Stimulated activated naive B cell treated with anti-CD40 and anti-IgM and Interleukin-4, amounts not matched to agents 10 μg/mL and 1 μg/mL and 100 μg/mL, for 72 hours (primary cell): Measurements from ENCODE around the gene COL24A1.

ENCODE experiments used
- ATAC-seq, 2 donors: fragments of 150-1000 bp; cut with Tn5 transposase; replicated peaks; 2 replicates each; pipeline ENCODE4 v1.10.0; 2021; ENCODE audit warnings: moderate library complexity in 1 of 2
- DNase-seq: peaks from one replicate; pipeline ENCODE4 v3.0.0; 2021
- H3K27ac Mint-ChIP-seq: one replicate; pipeline ENCODE4 v1.8.0; 2022; ENCODE audit warnings: mild to moderate bottlenecking, mixed read lengths
- H3K27me3 Mint-ChIP-seq, 2 donors: one replicate each; pipeline ENCODE4 v1.8.0; 2022; ENCODE audit warnings: mixed read lengths in 2 of 2
- H3K36me3 Mint-ChIP-seq, 2 donors: one replicate each; pipeline ENCODE4 v1.8.0; 2022; ENCODE audit warnings: mixed read lengths in 2 of 2, mild to moderate bottlenecking in 1 of 2
- H3K4me1 Mint-ChIP-seq, 2 donors: one replicate each; pipeline ENCODE4 v1.8.0; 2022; ENCODE audit warnings: mixed read lengths in 2 of 2, mild to moderate bottlenecking in 1 of 2
- H3K4me3 Mint-ChIP-seq, 2 donors: one replicate each; pipeline ENCODE4 v1.8.0; 2022; ENCODE audit warnings: mild to moderate bottlenecking in 2 of 2, mixed read lengths in 2 of 2, moderate library complexity in 1 of 2
- H3K9me3 Mint-ChIP-seq, 2 donors: one replicate each; pipeline ENCODE4 v1.8.0; 2022; ENCODE audit warnings: mixed read lengths in 2 of 2, mild to moderate bottlenecking in 1 of 2

The COL24A1 gene

GRCh38 chr1:86156566-86157455 is at the start of gene COL24A1:
TSS of gene COL24A1 (minus strand) at chr1:86156772. CDS start at chr1:86156396, 376 bp downstream.
- Mint-ChIP-seq H3K4me3 (peak within 1 kb of the TSS; percentile 62 to 70), H3K36me3 (no peaks in the 10 kb centered on the region), H3K27me3 (peaks cover 38 to 51% of the 10 kb centered on the region in 2 donors), H3K9me3 (peaks cover 0 to 2% of the 10 kb centered on the region in 2 donors), H3K4me1 (peaks cover 8 to 28% of the 10 kb centered on the region in 2 donors), H3K27ac (no peak within 1 kb of the TSS)
- DNase-seq (no peak), ATAC-seq (peak; percentile 46 to 54)

- Mint-ChIP-seq H3K36me3 (no peaks in the 10 kb centered on the region), H3K9me3 (no peaks in the 10 kb centered on the region), H3K4me3 (no peak overlapping the region), H3K27me3 (no peaks in the 10 kb centered on the region), H3K4me1 (no peaks in the 10 kb centered on the region), H3K27ac (no peak overlapping the region)
- ATAC-seq (no peak), DNase-seq (no peak)
Observed at GRCh38 chr1:86205741-86206140, 49.2 kb upstream of the COL24A1 start.

GRCh38 chr1:86202552-86203340 is 46.2 kb upstream of the COL24A1 start:
- no peak for DNase-seq
- Mint-ChIP-seq H3K4me1 (no peaks in the 10 kb centered on the region), H3K27me3 (no peaks in the 10 kb centered on the region), H3K27ac (no peak overlapping the region), H3K9me3 (no peaks in the 10 kb centered on the region), H3K4me3 (no peak overlapping the region), H3K36me3 (no peaks in the 10 kb centered on the region)
- peak in 1 of 2 donors; percentile 14 for ATAC-seq

GRCh38 chr1:86201311-86201710 is 44.7 kb upstream of the COL24A1 start:
- Mint-ChIP-seq H3K4me1 (no peaks in the 10 kb centered on the region), H3K27ac (no peak overlapping the region), H3K9me3 (no peaks in the 10 kb centered on the region), H3K27me3 (no peaks in the 10 kb centered on the region), H3K4me3 (no peak overlapping the region), H3K36me3 (no peaks in the 10 kb centered on the region)
- ATAC-seq (no peak), DNase-seq (no peak)

- ATAC-seq = no peak
- DNase-seq = no peak
- H3K36me3 Mint-ChIP-seq = no peaks in the 10 kb centered on the region
- no peaks in the 10 kb centered on the region for H3K9me3 Mint-ChIP-seq
- no peak overlapping the region for H3K4me3 Mint-ChIP-seq
- H3K4me1 Mint-ChIP-seq = no peaks in the 10 kb centered on the region
- H3K27me3 Mint-ChIP-seq = no peaks in the 10 kb centered on the region
- no peak overlapping the region for H3K27ac Mint-ChIP-seq
Observed at GRCh38 chr1:86200901-86201300, 44.3 kb upstream of the COL24A1 start.

- Mint-ChIP-seq H3K9me3 (no peaks in the 10 kb centered on the region), H3K36me3 (no peaks in the 10 kb centered on the region), H3K4me3 (no peak overlapping the region), H3K4me1 (no peaks in the 10 kb centered on the region), H3K27me3 (no peaks in the 10 kb centered on the region), H3K27ac (no peak overlapping the region)
- DNase-seq (no peak), ATAC-seq (no peak)
Observed at GRCh38 chr1:86197206-86197855, 40.8 kb upstream of the COL24A1 start.

- ATAC-seq = no peak
- peaks cover 0 to 3% of the 10 kb centered on the region in 2 donors for H3K9me3 Mint-ChIP-seq
- H3K4me3 Mint-ChIP-seq = no peak overlapping the region
- H3K27me3 Mint-ChIP-seq = no peaks in the 10 kb centered on the region
- no peaks in the 10 kb centered on the region for H3K4me1 Mint-ChIP-seq
- no peak for DNase-seq
- H3K36me3 Mint-ChIP-seq = no peaks in the 10 kb centered on the region
- H3K27ac Mint-ChIP-seq = no peak overlapping the region
Observed at GRCh38 chr1:86195281-86195680, 38.7 kb upstream of the COL24A1 start.

GRCh38 chr1:86194491-86195034 is 38.0 kb upstream of the COL24A1 start:
- no peak for DNase-seq
- no peak for ATAC-seq
- Mint-ChIP-seq H3K27ac (no peak overlapping the region), H3K4me1 (no peaks in the 10 kb centered on the region), H3K27me3 (no peaks in the 10 kb centered on the region), H3K36me3 (no peaks in the 10 kb centered on the region), H3K9me3 (peaks cover 0 to 3% of the 10 kb centered on the region in 2 donors), H3K4me3 (no peak overlapping the region)

GRCh38 chr1:86192417-86192816 is 35.8 kb upstream of the COL24A1 start:
- no peaks in the 10 kb centered on the region for H3K27me3 Mint-ChIP-seq
- DNase-seq (no peak), ATAC-seq (no peak)
- no peaks in the 10 kb centered on the region for H3K4me1 Mint-ChIP-seq
- H3K9me3 Mint-ChIP-seq = peaks cover 0 to 3% of the 10 kb centered on the region in 2 donors
- H3K4me3 Mint-ChIP-seq = no peak overlapping the region
- no peaks in the 10 kb centered on the region for H3K36me3 Mint-ChIP-seq
- H3K27ac Mint-ChIP-seq = no peak overlapping the region

- Mint-ChIP-seq H3K27ac (no peak overlapping the region), H3K9me3 (peaks cover 0 to 3% of the 10 kb centered on the region in 2 donors), H3K36me3 (no peaks in the 10 kb centered on the region), H3K4me3 (no peak overlapping the region), H3K27me3 (no peaks in the 10 kb centered on the region), H3K4me1 (no peaks in the 10 kb centered on the region)
- DNase-seq (no peak), ATAC-seq (no peak)
Observed at GRCh38 chr1:86191958-86192357, 35.4 kb upstream of the COL24A1 start.

- no peak for ATAC-seq
- no peak overlapping the region for H3K27ac Mint-ChIP-seq
- no peak for DNase-seq
- no peaks in the 10 kb centered on the region for H3K36me3 Mint-ChIP-seq
- no peaks in the 10 kb centered on the region for H3K27me3 Mint-ChIP-seq
- H3K4me1 Mint-ChIP-seq = no peaks in the 10 kb centered on the region
- no peak overlapping the region for H3K4me3 Mint-ChIP-seq
- peaks cover 0 to 3% of the 10 kb centered on the region in 2 donors for H3K9me3 Mint-ChIP-seq
Observed at GRCh38 chr1:86190873-86191272, 34.3 kb upstream of the COL24A1 start.

- Mint-ChIP-seq H3K27me3 (no peaks in the 10 kb centered on the region), H3K4me1 (no peaks in the 10 kb centered on the region), H3K9me3 (peaks cover 0 to 2% of the 10 kb centered on the region in 2 donors), H3K36me3 (no peaks in the 10 kb centered on the region), H3K4me3 (no peak overlapping the region), H3K27ac (no peak overlapping the region)
- ATAC-seq = no peak
- DNase-seq = no peak
Observed at GRCh38 chr1:86184426-86184825, 27.9 kb upstream of the COL24A1 start.

GRCh38 chr1:86183810-86184209 is 27.2 kb upstream of the COL24A1 start:
- no peaks in the 10 kb centered on the region for H3K36me3 Mint-ChIP-seq
- H3K27ac Mint-ChIP-seq = no peak overlapping the region
- H3K4me1 Mint-ChIP-seq = no peaks in the 10 kb centered on the region
- ATAC-seq (no peak), DNase-seq (no peak)
- peaks cover 0 to 2% of the 10 kb centered on the region in 2 donors for H3K9me3 Mint-ChIP-seq
- no peak overlapping the region for H3K4me3 Mint-ChIP-seq
- no peaks in the 10 kb centered on the region for H3K27me3 Mint-ChIP-seq

GRCh38 chr1:86176226-86176625 is 19.7 kb upstream of the COL24A1 start:
- no peak for ATAC-seq
- Mint-ChIP-seq H3K36me3 (no peaks in the 10 kb centered on the region), H3K4me1 (peaks cover 0 to 2% of the 10 kb centered on the region in 2 donors), H3K4me3 (no peak overlapping the region), H3K27me3 (no peaks in the 10 kb centered on the region), H3K9me3 (peaks cover 0 to 4% of the 10 kb centered on the region in 2 donors), H3K27ac (no peak overlapping the region)
- DNase-seq = no peak
